Testis (tissue), 2 donors: ENCODE data around the gene UPB1.

Source experiments
- POLR2A ChIP-seq: fragments of 450-650 bp; IDR thresholded peaks from one replicate; pipeline ENCODE4 v1.6.1; 2017; ENCODE audit warnings: antibody characterized with exemption, mild to moderate bottlenecking, moderate library complexity
- TF ChIP-seq, protein P1 (sequence below), 3 experiments: fragments of 450-650 bp in 2 of 3; fragments of 200-600 bp in 1 of 3; sonication (generic) in 1 of 3; IDR thresholded peaks; one replicate each; pipeline ENCODE4 v1.5.1; 2016 to 2019; ENCODE audit warnings: antibody characterized with exemption in 3 of 3, mild to moderate bottlenecking in 2 of 3, moderate library complexity in 1 of 3

DNA sequence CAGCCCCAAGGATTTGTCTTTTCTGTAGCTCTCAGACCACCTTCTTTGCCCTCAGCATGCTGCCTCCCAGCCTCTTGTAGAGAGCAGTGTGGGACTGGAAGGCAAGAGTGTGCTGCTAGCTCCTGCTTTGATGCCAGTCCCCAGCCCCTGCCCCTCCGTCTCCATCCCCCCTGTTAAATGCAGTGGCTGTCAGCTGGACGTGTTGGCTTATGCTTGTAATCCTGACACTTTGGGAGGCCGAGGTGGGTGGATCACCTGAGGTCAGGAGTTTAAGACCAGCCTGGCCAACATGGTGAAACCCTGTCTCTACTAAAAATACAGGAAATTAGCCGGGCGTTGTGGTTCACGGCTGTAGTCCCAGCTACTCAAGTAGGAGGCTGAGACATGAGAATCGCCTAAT lies 76.1 kb downstream of the UPB1 start:
- TF ChIP-seq, protein P1, sequence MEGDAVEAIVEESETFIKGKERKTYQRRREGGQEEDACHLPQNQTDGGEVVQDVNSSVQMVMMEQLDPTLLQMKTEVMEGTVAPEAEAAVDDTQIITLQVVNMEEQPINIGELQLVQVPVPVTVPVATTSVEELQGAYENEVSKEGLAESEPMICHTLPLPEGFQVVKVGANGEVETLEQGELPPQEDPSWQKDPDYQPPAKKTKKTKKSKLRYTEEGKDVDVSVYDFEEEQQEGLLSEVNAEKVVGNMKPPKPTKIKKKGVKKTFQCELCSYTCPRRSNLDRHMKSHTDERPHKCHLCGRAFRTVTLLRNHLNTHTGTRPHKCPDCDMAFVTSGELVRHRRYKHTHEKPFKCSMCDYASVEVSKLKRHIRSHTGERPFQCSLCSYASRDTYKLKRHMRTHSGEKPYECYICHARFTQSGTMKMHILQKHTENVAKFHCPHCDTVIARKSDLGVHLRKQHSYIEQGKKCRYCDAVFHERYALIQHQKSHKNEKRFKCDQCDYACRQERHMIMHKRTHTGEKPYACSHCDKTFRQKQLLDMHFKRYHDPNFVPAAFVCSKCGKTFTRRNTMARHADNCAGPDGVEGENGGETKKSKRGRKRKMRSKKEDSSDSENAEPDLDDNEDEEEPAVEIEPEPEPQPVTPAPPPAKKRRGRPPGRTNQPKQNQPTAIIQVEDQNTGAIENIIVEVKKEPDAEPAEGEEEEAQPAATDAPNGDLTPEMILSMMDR (IDR thresholded peaks at IDR 0.05), result no peak
- no peak for TF ChIP-seq POLR2A
